Omental fat pad (tissue), 4 donors: Measurements from ENCODE around the gene UBAP2. TPM values are rescaled to one million over a fixed set of nuclear protein-coding genes. Genes with fewer than 3 reads are reported as not detected.

Experiments
- ATAC-seq: fragments of 150-250 bp; one replicate; pipeline ENCODE4 v1.9.1; 2016; ENCODE audit warnings: mild to moderate bottlenecking, moderate library complexity; ENCODE audit not compliant: low FRiP score
- DNase-seq: peaks from one replicate; pipeline ENCODE4 v3.0.0-alpha.2; 2019; ENCODE audit warnings: low spot score
- total RNA-seq, 4 donors: library from RNA; depleted of rRNA; stranded (reverse); fragments of >200 nt; gene quantifications; one replicate each; pipeline ENCODE4 v1.1.0, GENCODE V29; 2016
- TF ChIP-seq, protein P1 (sequence below), 3 donors: fragments of 450-650 bp; IDR thresholded peaks; one replicate each; pipeline ENCODE4 v1.5.1; 2016 to 2017; ENCODE audit warnings: antibody characterized with exemption in 3 of 3, mild to moderate bottlenecking in 3 of 3, moderate library complexity in 2 of 3

UBAP2 gene
- total RNA-seq, 4 donors from 2014 or later, result 16.1 to 27.6 (median 20.9) TPM

DNA sequence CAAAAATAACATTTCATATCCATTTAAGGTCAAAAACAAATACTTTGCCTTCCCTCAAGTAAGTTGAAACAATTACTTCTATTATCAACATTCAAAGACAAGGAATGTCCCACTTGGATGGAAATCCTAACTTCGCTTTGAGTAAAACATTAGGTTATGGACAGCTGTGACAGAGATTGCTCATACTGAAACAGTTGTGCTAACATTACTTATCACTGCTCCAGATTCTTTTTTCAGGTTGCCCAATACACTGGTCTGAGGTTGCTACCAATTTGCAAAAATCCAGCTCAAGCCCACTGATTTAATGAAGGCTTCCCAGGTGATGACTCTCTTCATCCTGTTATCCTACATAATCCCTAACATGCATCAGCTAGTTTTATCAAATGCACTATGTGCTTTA, 98.3 kb downstream of the UBAP2 start:
- DNase-seq (no peak), ATAC-seq (no peak)
- TF ChIP-seq, protein P1, sequence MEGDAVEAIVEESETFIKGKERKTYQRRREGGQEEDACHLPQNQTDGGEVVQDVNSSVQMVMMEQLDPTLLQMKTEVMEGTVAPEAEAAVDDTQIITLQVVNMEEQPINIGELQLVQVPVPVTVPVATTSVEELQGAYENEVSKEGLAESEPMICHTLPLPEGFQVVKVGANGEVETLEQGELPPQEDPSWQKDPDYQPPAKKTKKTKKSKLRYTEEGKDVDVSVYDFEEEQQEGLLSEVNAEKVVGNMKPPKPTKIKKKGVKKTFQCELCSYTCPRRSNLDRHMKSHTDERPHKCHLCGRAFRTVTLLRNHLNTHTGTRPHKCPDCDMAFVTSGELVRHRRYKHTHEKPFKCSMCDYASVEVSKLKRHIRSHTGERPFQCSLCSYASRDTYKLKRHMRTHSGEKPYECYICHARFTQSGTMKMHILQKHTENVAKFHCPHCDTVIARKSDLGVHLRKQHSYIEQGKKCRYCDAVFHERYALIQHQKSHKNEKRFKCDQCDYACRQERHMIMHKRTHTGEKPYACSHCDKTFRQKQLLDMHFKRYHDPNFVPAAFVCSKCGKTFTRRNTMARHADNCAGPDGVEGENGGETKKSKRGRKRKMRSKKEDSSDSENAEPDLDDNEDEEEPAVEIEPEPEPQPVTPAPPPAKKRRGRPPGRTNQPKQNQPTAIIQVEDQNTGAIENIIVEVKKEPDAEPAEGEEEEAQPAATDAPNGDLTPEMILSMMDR (IDR thresholded peaks at IDR 0.05), result no peak

DNA sequence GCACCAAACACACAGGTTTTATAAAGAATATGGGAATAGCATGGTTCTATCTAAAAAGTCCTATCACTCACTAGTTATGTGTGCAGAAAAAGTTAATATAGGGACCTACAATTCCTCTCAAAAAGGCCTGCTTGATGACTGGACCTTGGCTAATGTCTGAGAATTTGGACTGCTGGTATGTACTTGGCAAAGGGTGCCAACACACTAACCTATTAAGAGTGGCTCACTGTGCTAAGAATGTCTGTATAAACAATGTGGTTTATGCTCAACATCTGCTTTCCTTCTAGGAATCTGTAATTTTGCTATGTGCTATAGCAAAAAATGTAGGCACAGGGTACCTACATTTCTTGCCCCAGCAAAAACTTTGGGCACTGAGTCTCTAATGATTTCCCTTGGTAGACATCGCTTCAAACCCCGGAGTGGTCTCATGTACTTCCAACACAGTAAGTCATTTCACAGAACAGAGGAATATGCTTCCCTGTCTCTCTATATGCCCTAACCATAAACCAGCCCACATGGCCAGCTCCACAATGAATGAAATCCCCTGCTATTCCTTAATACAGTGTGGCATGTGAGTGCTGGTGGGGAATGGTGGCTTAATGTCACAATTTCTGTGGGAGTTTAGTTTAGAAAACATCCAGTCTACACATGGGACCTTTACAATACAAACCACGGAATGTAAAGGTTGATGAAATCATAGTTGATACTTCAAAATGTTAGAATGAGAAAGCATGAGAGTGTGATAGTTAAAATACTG, 101.7 kb downstream of the UBAP2 start:
- no peak for ATAC-seq
- TF ChIP-seq, protein P1 (IDR thresholded peaks at IDR 0.05), result no peak

DNA sequence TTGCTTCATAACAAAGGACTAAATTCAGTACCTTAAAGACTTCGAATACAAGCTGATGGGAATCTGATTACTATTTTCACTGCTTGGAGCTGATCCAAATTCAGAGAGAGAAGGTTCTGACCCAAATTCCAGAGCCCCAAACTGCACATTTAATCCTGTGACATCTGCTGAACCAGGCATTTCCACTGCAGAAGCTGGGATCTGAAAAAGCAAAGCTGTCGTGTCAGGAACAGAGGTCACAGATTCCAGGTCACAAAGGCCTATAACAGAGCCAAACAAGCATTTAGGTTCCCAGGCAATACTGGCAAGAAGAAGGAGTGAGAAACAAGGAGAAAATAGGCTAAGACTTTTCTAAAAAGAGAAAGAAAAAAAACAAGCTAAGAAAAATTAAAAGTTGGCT, 105.3 kb downstream of the UBAP2 start:
- TF ChIP-seq, protein P1 (IDR thresholded peaks at IDR 0.05), result no peak
- no peak for ATAC-seq
- DNase-seq, result no peak

More for the DNA sequence above, 101.7 kb downstream of the UBAP2 start:
- DNase-seq, result no peak

DNA sequence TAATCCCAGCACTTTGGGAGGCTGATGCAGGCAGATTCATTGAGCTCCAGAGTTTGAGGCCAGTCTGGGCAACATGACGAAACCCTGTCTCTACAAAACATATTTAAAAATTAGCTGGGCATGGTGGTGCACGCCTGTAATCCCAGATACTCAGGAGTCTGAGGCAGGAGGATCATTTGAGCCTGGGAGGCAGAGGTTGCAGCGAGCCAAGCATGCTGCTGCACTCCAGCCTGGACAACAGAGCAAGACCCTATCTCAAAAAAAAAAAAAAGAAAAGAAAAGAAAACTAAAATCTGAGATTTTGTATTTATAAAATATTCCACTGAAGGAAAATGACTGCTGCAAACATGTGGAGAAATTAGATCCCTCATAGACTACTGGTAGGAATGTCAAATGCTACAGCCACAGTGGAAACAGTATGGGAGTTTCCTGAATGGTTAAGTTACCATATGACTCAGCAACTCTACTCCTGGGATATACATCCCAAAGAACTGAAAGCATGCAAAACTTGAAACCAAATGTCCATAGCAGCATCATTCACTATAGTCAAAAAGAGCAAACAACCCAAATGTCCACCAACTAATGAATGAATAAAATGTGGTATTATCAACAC, 106.1 kb downstream of the UBAP2 start:
- TF ChIP-seq, protein P1 (IDR thresholded peaks at IDR 0.05), result no peak
- DNase-seq (no peak), ATAC-seq (no peak)

DNA sequence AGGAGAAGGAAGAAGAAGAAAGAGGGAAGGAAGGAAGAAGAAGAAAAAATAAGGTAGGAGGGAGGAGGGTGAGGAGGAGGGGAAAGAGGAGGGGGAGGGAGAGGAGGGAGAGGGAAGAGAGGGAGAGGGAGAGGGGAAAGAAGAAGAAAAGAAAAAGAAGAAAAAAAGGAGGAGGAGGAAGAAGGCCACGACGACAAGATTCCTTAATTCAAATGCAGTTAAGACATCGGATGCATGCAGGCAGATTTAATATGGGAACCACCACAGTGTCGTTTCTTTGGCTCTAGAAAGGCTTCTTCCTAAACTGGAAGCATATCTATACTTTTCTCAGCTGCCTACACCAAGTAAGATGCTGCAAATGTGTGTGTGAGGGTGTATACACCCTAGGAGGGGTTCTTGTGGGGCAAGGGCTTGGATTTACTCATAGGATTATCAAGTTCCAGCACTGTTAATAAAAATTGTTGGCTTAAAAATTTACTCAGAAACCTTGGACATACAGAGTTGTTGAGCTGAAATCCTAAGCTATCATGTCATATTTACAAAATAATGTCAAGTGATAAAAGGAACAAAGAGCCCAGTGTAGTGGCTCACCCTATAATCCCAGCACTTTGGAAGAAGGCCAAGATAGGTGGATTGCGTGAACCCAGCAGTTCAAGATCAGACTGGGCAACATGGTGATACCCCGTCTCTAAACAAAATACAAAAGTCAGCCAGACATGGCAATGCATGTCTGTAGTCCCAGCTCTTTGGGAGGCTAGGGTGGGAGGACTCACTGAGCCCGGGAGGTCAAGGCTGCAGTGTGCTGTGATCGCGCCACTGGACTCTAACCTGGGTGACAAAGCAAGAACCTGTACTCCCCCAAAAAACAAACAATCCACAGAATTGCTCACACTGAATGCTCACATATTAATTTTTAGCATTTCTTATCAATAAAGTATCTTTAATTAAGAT, 108.5 kb downstream of the UBAP2 start:
- no peak for DNase-seq
- no peak for ATAC-seq
- TF ChIP-seq, protein P1 (IDR thresholded peaks at IDR 0.05), result no peak

DNA sequence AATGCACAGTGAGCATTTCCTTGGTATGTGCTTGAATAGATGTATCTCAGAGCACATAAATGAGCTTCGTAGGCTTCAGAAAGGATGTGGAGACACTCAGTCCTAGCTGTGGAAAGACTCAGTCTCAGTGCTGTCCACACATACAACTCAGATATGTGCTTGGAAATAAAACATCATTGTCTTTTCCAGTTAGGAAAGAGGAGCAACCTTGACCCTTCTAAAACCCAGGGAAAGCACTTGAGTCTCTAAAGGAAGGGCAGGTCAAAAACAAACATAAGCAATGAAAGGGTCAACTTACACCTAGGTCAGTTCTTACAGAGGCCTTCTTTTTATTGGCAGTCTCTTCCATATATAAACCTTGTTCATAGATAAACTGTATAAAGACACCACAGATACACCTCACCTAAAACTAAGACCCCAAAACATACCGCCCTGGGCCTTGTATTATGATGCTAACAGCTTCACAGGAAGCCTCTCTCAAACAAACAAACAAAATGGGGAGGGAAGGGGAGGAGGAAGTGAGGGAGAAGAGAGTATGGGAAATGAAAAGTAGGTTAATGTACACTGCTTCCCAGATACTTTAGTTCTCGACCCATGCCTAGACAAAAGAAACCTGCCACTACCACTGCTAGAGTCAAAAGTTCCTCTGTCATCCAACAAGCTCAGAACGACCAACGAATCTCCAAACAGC, 114.4 kb downstream of the UBAP2 start:
- DNase-seq (no peak), ATAC-seq (no peak)
- TF ChIP-seq, protein P1 (IDR thresholded peaks at IDR 0.05), result no peak
